K562 (cell line): ENCODE results near the gene TNFRSF6B. TPM values are rescaled to one million over a fixed set of nuclear protein-coding genes. Genes with fewer than 3 reads are reported as not detected.
A peak's percentile ranks its signal among the peaks of the same experiment; 100 is the strongest.

Experiments
- ATAC-seq: fragments of 200-7000 bp; cut with Tn5 transposase; 3 replicates; pipeline ENCODE4 v1.9.1; 2020; ENCODE audit warnings: moderate library complexity
- BruUV-seq: library from RNA; stranded (reverse); fragments of 400-500 nt; replicated peaks from 2 replicates; lab custom pipeline; 2021; lab: Mats Ljungman, UMichigan
- CTCF ChIA-PET: fragments of 300-600 bp; formaldehyde crosslinking; extraction: SDS; loops from one replicate; lab custom pipeline; 2021; ENCODE audit warnings: low intra/inter-chr PET ratio; lab: Yijun Ruan, JAX
- POLR2A ChIA-PET: fragments of 300-600, 350-650 bp; sonication (Branson Sonifier 250); formaldehyde crosslinking; extraction: SDS; loops from one replicate; lab custom pipeline; 2021; ENCODE audit warnings: antibody characterized with exemption, inconsistent platforms; lab: Yijun Ruan, JAX
- DNase-seq, 4 experiments: peaks; one replicate each; pipeline versions ENCODE4 v3.0.0 to v3.0.0-alpha.2; 2011 to 2018; ENCODE audit warnings: low spot score in 3 of 4, mixed read lengths in 3 of 4; ENCODE audit errors: extremely low read depth in 1 of 4
- FAIRE-seq: peaks from 2 replicates; lab custom pipeline; 2011; peaks lifted over from hg19 to GRCh38; lab: Jason Lieb, UNC
- H2AFZ ChIP-seq: 2 replicates; pipeline ENCODE4 v1.6.0; 2011; ENCODE audit warnings: low read depth, low read length, control low read depth, inconsistent platforms
- H3K27ac ChIP-seq: fragments of 200-600 bp; 3 replicates; pipeline ENCODE4 v1.8.0; 2011; ENCODE audit warnings: low read depth, mild to moderate bottlenecking, control low read depth, inconsistent platforms, low read length, moderate library complexity, mixed read lengths; ENCODE audit errors: extremely low read depth
- H3K27me3 ChIP-seq, 2 experiments: fragments of 300-600 bp in 1 of 2; 2 replicates in 1 of 2; 3 replicates in 1 of 2; pipeline versions ENCODE4 v1.6.0 to v1.8.0; 2011; ENCODE audit warnings: inconsistent platforms in 2 of 2, low read length in 2 of 2, mild to moderate bottlenecking in 1 of 2, mixed read lengths in 1 of 2, moderate library complexity in 1 of 2; ENCODE audit not compliant: control insufficient read depth in 2 of 2, insufficient read depth in 2 of 2
- H3K36me3 ChIP-seq: fragments of 300-600 bp; 3 replicates; pipeline ENCODE4 v1.8.0; 2011; ENCODE audit warnings: mild to moderate bottlenecking, low read length, inconsistent platforms; ENCODE audit not compliant: control insufficient read depth, insufficient read depth
- H3K4me1 ChIP-seq, 2 experiments: fragments of 200-600 bp in 1 of 2; replicated peaks in 1 of 2; 2 replicates in 1 of 2; 3 replicates in 1 of 2; pipeline versions ENCODE4 v1.5.1 to v1.8.0; 2011; ENCODE audit warnings: inconsistent platforms in 2 of 2, low read length in 2 of 2, mild to moderate bottlenecking in 1 of 2, mixed read lengths in 1 of 2, moderate library complexity in 1 of 2; ENCODE audit not compliant: control insufficient read depth in 2 of 2, insufficient read depth in 2 of 2
- H3K4me2 ChIP-seq: 2 replicates; pipeline ENCODE4 v1.6.1; 2011; ENCODE audit warnings: low read length, control low read depth, inconsistent platforms, mixed read lengths; ENCODE audit not compliant: insufficient read depth
- H3K4me3 ChIP-seq: fragments of 200-600 bp; sonication (generic), shearing (Covaris generic); 2 replicates; pipeline ENCODE4 v1.5.1; 2016; ENCODE audit warnings: control low read depth, inconsistent platforms
- H3K79me2 ChIP-seq: fragments of 200-600 bp; 3 replicates; pipeline ENCODE4 v1.8.0; 2011; ENCODE audit warnings: low read length, inconsistent platforms; ENCODE audit not compliant: control insufficient read depth, insufficient read depth
- H3K9ac ChIP-seq, 2 experiments: 2 replicates each; pipeline versions ENCODE4 v1.6.0 to v1.6.1; 2011; ENCODE audit warnings: low read depth in 2 of 2, low read length in 2 of 2, control low read depth in 1 of 2, inconsistent platforms in 1 of 2, mild to moderate bottlenecking in 1 of 2, mixed read lengths in 1 of 2; ENCODE audit not compliant: insufficient read depth in 1 of 2
- H3K9me1 ChIP-seq: one replicate; pipeline ENCODE4 v1.6.0; 2011; ENCODE audit warnings: inconsistent platforms, mild to moderate bottlenecking, low read length, moderate library complexity; ENCODE audit not compliant: control insufficient read depth, insufficient read depth
- H3K9me3 ChIP-seq: replicated peaks from 2 replicates; pipeline ENCODE4 v1.5.1; 2011; ENCODE audit warnings: low read depth, low read length, inconsistent platforms; ENCODE audit not compliant: control insufficient read depth, insufficient read depth
- H4K20me1 ChIP-seq: replicated peaks from 2 replicates; pipeline ENCODE4 v1.6.1; 2011; ENCODE audit warnings: low read length, inconsistent platforms, mixed read lengths; ENCODE audit not compliant: control insufficient read depth, insufficient read depth
- ERF ChIP-seq: fragments of 450-650 bp; formaldehyde crosslinking; IDR thresholded peaks from 2 replicates; pipeline ENCODE4 v1.4.0; 2020; ENCODE audit warnings: mild to moderate bottlenecking, mixed read lengths
- POLR2G ChIP-seq: fragments of 200-400 bp; formaldehyde crosslinking; IDR thresholded peaks from 2 replicates; pipeline ENCODE4 v1.6.1; 2017; ENCODE audit warnings: low read depth, mild to moderate bottlenecking, antibody characterized with exemption, low read length, moderate library complexity
- RBM22 ChIP-seq: fragments of 200-400 bp; formaldehyde crosslinking; IDR thresholded peaks from 2 replicates; pipeline ENCODE4 v1.6.1; 2018; ENCODE audit warnings: low read length, low read depth; ENCODE audit not compliant: poor library complexity, severe bottlenecking
- WGBS: fragments of 100-300 bp; shearing (Covaris generic); methylation state at CpG from one replicate; pipeline ENCODE4 v1.1.6; 2016; ENCODE audit warnings: low coverage, mixed read lengths; ENCODE audit not compliant: insufficient coverage; ENCODE audit errors: missing lambda C conversion rate; 5-methylcytosine and 5-hydroxymethylcytosine counted together
- in situ Hi-C: fragments of 300-500 bp; cut with MboI; formaldehyde crosslinking; loops from 4 replicates; pipeline ENCODE4 v1.15.0; 2018; ENCODE audit warnings: inconsistent platforms, mixed read lengths
- intact Hi-C: fragments of 100-400 bp; cut with micrococcal nuclease; formaldehyde crosslinking; loops from 2 replicates; pipeline ENCODE4 v1.14.2; 2022
- polyA plus RNA-seq, 8 experiments: library from polyadenylated mRNA; depleted of rRNA in 4 of 8; stranded (reverse) in 5 of 8; unstranded in 3 of 8; fragments of >200 nt; fragmentation: Nextera tagmentation in 2 of 8; fragmentation: Illumina TruSeq in 1 of 8; extraction: Ambion mirVana in 2 of 8; extraction: Trizol in 1 of 8; gene quantifications; 2 replicates each; pipeline versions ENCODE4 v1.2.1 to v1.2.3, GENCODE V29; 2011 to 2014; ENCODE audit warnings: inconsistent platforms in 1 of 8, missing spikeins in 1 of 8
- total RNA-seq, 7 experiments: library from RNA; depleted of rRNA in 6 of 7; stranded (reverse); fragments of >200 nt in 6 of 7; fragmentation: Illumina TruSeq in 2 of 7; extraction: Trizol in 2 of 7; gene quantifications; 2 replicates each; pipeline versions ENCODE4 v1.2.1 to v1.2.3, GENCODE V29; 2011 to 2021; ENCODE audit warnings: low replicate concordance in 1 of 7
- TF ChIP-seq, protein P1 (sequence below): sonication (generic); formaldehyde crosslinking; IDR thresholded peaks from 2 replicates; pipeline ENCODE4 v1.8.1; 2023; ENCODE audit warnings: mild to moderate bottlenecking, missing genetic modification reagents

Gene TNFRSF6B
- total and polyA plus RNA-seq, 9 of the 15 experiments (the other 6 are each of a cell fraction or from before 2014, with no cell fraction given), result 0.10 to 3.5 (median 0.32) TPM; not detected in 6

DNA sequence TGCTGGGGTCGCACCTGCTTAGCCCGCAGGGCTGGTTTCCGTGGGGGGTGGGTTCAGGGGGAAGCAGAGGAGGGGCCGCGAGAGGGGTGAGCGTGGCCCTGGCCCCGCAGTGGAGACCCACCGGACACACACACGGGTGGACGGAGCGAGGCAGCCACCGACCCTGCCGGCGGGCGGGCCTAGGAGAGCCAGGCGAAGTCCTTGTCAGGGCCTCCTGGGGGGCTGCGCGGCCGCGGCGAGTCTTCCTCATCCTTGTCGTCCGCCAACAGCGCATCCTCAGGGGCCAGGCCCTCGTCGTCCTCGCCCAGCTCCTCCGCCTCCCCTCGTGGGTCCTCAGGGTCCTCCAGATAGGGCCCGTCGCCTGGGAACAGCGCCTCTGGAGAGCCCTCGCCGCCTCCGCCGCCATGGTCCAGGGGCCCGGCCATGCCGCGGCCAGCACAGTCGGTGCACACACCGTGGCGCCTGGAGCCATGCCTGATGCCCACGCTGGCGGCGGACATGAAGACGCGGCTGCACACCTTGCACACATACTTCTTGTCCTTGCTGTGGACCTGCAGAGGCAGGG is 50.4 kb downstream of the TNFRSF6B start:
- ATAC-seq (no peak), DNase-seq (no peak), FAIRE-seq (no peak)
- H3K27ac ChIP-seq, result no peak overlapping the region
- no peaks in the 10 kb centered on the region for H3K9me3 ChIP-seq
- no peaks in the 10 kb centered on the region for H3K9me1 ChIP-seq
- POLR2A ChIA-PET, result no interaction called here
- no TSS peak for BruUV-seq
- no peak overlapping the region for H2AFZ ChIP-seq
- CTCF ChIA-PET, result no interaction called here
- in situ Hi-C loops (no loop called here), intact Hi-C loops (no loop called here)
- no peaks in the 10 kb centered on the region for H3K79me2 ChIP-seq
- no peaks in the 10 kb centered on the region for H4K20me1 ChIP-seq
- H3K9ac ChIP-seq, result no peak overlapping the region
- H3K4me3 ChIP-seq, result no peak overlapping the region
- H3K36me3 ChIP-seq, result peaks cover 21% of the 10 kb centered on the region; the same call in 1 of the 3 replicates
- TF ChIP-seq, protein P1, sequence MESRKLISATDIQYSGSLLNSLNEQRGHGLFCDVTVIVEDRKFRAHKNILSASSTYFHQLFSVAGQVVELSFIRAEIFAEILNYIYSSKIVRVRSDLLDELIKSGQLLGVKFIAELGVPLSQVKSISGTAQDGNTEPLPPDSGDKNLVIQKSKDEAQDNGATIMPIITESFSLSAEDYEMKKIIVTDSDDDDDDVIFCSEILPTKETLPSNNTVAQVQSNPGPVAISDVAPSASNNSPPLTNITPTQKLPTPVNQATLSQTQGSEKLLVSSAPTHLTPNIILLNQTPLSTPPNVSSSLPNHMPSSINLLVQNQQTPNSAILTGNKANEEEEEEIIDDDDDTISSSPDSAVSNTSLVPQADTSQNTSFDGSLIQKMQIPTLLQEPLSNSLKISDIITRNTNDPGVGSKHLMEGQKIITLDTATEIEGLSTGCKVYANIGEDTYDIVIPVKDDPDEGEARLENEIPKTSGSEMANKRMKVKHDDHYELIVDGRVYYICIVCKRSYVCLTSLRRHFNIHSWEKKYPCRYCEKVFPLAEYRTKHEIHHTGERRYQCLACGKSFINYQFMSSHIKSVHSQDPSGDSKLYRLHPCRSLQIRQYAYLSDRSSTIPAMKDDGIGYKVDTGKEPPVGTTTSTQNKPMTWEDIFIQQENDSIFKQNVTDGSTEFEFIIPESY (CRISPR knock-in tag), result peak; percentile 61
- TF ChIP-seq RBM22 (peak; percentile 13), POLR2G (peak; percentile 26; the same call in 1 of the 2 replicates), ERF (no peak)
- H3K4me1 ChIP-seq, result peaks cover 9 to 67% of the 10 kb centered on the region in 2 experiments
- H3K27me3 ChIP-seq, result no peaks in the 10 kb centered on the region
- H3K4me2 ChIP-seq, result no peak overlapping the region
- WGBS, result 82% methylated on average over 18 of the region's 47 CpGs
